HepG2 (cell line): ENCODE measurements around the gene RPL37A. TPM values are rescaled to one million over a fixed set of nuclear protein-coding genes. Genes with fewer than 3 reads are reported as not detected.

Experiments
- ATAC-seq: fragments of 200-7000 bp; cut with Tn5 transposase; 3 replicates; pipeline ENCODE4 v1.9.1; 2020; ENCODE audit warnings: mild to moderate bottlenecking, moderate library complexity
- BruUV-seq: library from RNA; stranded (reverse); fragments of 400-500 nt; replicated peaks from 2 replicates; lab custom pipeline; 2021; lab: Mats Ljungman, UMichigan
- CTCF ChIA-PET: fragments of 300-600 bp; formaldehyde crosslinking; extraction: SDS; loops from one replicate; lab custom pipeline; 2021; ENCODE audit warnings: low total read pairs, inconsistent platforms, low intra/inter-chr PET ratio; lab: Yijun Ruan, JAX
- POLR2A ChIA-PET: fragments of 350-600 bp; sonication (Branson Sonifier 250); formaldehyde crosslinking; loops from one replicate; lab custom pipeline; 2020; ENCODE audit warnings: antibody characterized with exemption, inconsistent platforms; lab: Yijun Ruan, JAX
- DNase-seq: peaks from one replicate; pipeline ENCODE4 v3.0.0-alpha.2; 2015; ENCODE audit warnings: low spot score
- FAIRE-seq: peaks from 3 replicates; lab custom pipeline; 2011; peaks lifted over from hg19 to GRCh38; lab: Jason Lieb, UNC
- H2AFZ ChIP-seq: one replicate; pipeline ENCODE4 v1.6.1; 2011; ENCODE audit warnings: low read length, inconsistent platforms
- H3K27ac ChIP-seq: fragments of 300-600 bp; 3 replicates; pipeline ENCODE4 v1.8.0; 2011; ENCODE audit warnings: mixed run types, mild to moderate bottlenecking, mixed read lengths, low read length, inconsistent platforms; ENCODE audit not compliant: insufficient read depth; ENCODE audit errors: extremely low read length
- H3K27me3 ChIP-seq, 2 experiments: fragments of 200-600 bp in 1 of 2; 2 replicates in 1 of 2; 3 replicates in 1 of 2; pipeline versions ENCODE4 v1.6.0 to v1.8.0; 2011; ENCODE audit warnings: low read length in 2 of 2, mild to moderate bottlenecking in 2 of 2, moderate library complexity in 2 of 2, inconsistent platforms in 1 of 2; ENCODE audit not compliant: insufficient read depth in 2 of 2, control insufficient read depth in 1 of 2
- H3K36me3 ChIP-seq, 2 experiments: fragments of 200-600 bp in 1 of 2; replicated peaks in 1 of 2; 2 replicates in 1 of 2; 3 replicates in 1 of 2; pipeline versions ENCODE4 v1.5.1 to v1.8.0; 2011; ENCODE audit warnings: low read length in 2 of 2, inconsistent platforms in 1 of 2; ENCODE audit not compliant: insufficient read depth in 2 of 2, control insufficient read depth in 1 of 2
- H3K4me1 ChIP-seq: 2 replicates; pipeline ENCODE4 v1.5.1; 2012; ENCODE audit warnings: low read length, inconsistent platforms; ENCODE audit not compliant: insufficient read depth
- H3K4me2 ChIP-seq: 2 replicates; pipeline ENCODE4 v1.6.0; 2011; ENCODE audit warnings: low read depth, low read length, inconsistent platforms
- H3K4me3 ChIP-seq, 3 experiments: fragments of 200-600 bp in 1 of 3; sonication (generic), shearing (Covaris generic) in 1 of 3; replicated peaks in 1 of 3; 2 replicates each; pipeline ENCODE4 v1.5.1; 2011 to 2016; ENCODE audit warnings: low read length in 3 of 3, inconsistent platforms in 2 of 3, low read depth in 2 of 3, mild to moderate bottlenecking in 2 of 3, control low read depth in 1 of 3, mixed read lengths in 1 of 3; ENCODE audit not compliant: insufficient read depth in 1 of 3
- H3K79me2 ChIP-seq: one replicate; pipeline ENCODE4 v1.6.1; 2011; ENCODE audit warnings: low read length, inconsistent platforms; ENCODE audit not compliant: insufficient read depth
- H3K9ac ChIP-seq: 2 replicates; pipeline ENCODE4 v1.6.0; 2011; ENCODE audit warnings: mild to moderate bottlenecking, low read depth, low read length, inconsistent platforms; ENCODE audit not compliant: insufficient read depth
- H3K9me3 ChIP-seq: 2 replicates; pipeline ENCODE4 v1.5.1; 2012; ENCODE audit warnings: mild to moderate bottlenecking, low read length
- H4K20me1 ChIP-seq: 2 replicates; pipeline ENCODE4 v1.6.0; 2011; ENCODE audit warnings: inconsistent platforms, mild to moderate bottlenecking, low read length, moderate library complexity; ENCODE audit not compliant: insufficient read depth
- AGO1 ChIP-seq: fragments of 200-400 bp; formaldehyde crosslinking; IDR thresholded peaks from 2 replicates; pipeline ENCODE4 v1.6.1; 2017; ENCODE audit warnings: mild to moderate bottlenecking, low read depth, low read length, moderate library complexity; ENCODE audit not compliant: poor library complexity, severe bottlenecking
- KDM6A ChIP-seq: IDR thresholded peaks from 2 replicates; pipeline ENCODE4 v1.6.1; 2016; ENCODE audit warnings: low read depth
- MED13 ChIP-seq: sonication (generic); formaldehyde crosslinking; IDR thresholded peaks from 2 replicates; pipeline ENCODE4 v1.5.0; 2020; ENCODE audit warnings: missing genetic modification reagents
- PRDM15 ChIP-seq: sonication (generic); formaldehyde crosslinking; IDR thresholded peaks from 2 replicates; pipeline ENCODE4 v1.4.0; 2020; ENCODE audit warnings: missing genetic modification reagents
- TRIM24 ChIP-seq: sonication (generic); formaldehyde crosslinking; IDR thresholded peaks from 2 replicates; pipeline ENCODE4 v1.8.0; 2022; ENCODE audit warnings: mild to moderate bottlenecking, missing genetic modification reagents
- ZBTB1 ChIP-seq: sonication (generic); formaldehyde crosslinking; IDR thresholded peaks from 2 replicates; pipeline ENCODE4 v1.4.0; 2020; ENCODE audit warnings: missing genetic modification reagents, borderline replicate concordance
- WGBS: methylation state at CpG from one replicate; pipeline ENCODE4 v1.1.6; 2017; ENCODE audit warnings: low lambda C conversion rate; 5-methylcytosine and 5-hydroxymethylcytosine counted together
- in situ Hi-C: cut with HindIII; loops from 2 replicates; pipeline ENCODE4 v1.10.0; 2017; ENCODE audit warnings: low pct_unique_long_range_greater_than_20kb; ENCODE audit not compliant: extremely low pct_ligation_motif_present
- intact Hi-C: fragments of 100-400 bp; cut with micrococcal nuclease; formaldehyde crosslinking; loops from one replicate; pipeline ENCODE4 v1.10.0; 2022; ENCODE audit not compliant: unreplicated experiment
- polyA plus RNA-seq, 8 experiments: library from polyadenylated mRNA; depleted of rRNA in 3 of 8; stranded (reverse) in 7 of 8; unstranded in 1 of 8; fragments of >200 nt; fragmentation: Illumina TruSeq in 4 of 8; extraction: Trizol in 4 of 8; gene quantifications; 2 replicates each; pipeline versions ENCODE4 v1.2.1 to v1.2.3, GENCODE V29; 2011 to 2016; ENCODE audit warnings: low read depth in 4 of 8, missing spikeins in 1 of 8, mixed read lengths in 1 of 8; ENCODE audit not compliant: insufficient read depth in 1 of 8
- total RNA-seq, 5 experiments: library from RNA; depleted of rRNA; stranded (reverse); fragments of >200 nt; fragmentation: Illumina TruSeq; extraction: Trizol; gene quantifications; 2 replicates each; pipeline ENCODE4 v1.2.3, GENCODE V29; 2016; ENCODE audit warnings: low read depth in 1 of 5

Gene RPL37A
- total and polyA plus RNA-seq, 2 of the 13 experiments (the other 11 are each of a cell fraction or from before 2014, with no cell fraction given): 6,902 to 7,910 TPM

- TF ChIP-seq PRDM15 (CRISPR knock-in tag) (no peak), MED13 (CRISPR knock-in tag) (no peak), KDM6A (CRISPR knock-in tag) (no peak), TRIM24 (no peak)
- TF ChIP-seq, all 625 proteins: peak for 0
These were observed 34.4 kb upstream of the RPL37A start (continued) for GRCh38 chr2:216464104-216464720.

- Histone ChIP-seq H3K4me1 (peaks cover 9% of the 10 kb centered on the region; the same call in 1 of the 2 replicates), H3K4me2 (no peak overlapping the region), H2AFZ (no peak overlapping the region), H3K9ac (no peak overlapping the region), H4K20me1 (no peaks in the 10 kb centered on the region), H3K79me2 (no peaks in the 10 kb centered on the region), H3K27ac (no peak overlapping the region), H3K36me3 (peaks cover 6 to 21% of the 10 kb centered on the region in 2 experiments; a peak in 4 of 5 replicates), H3K4me3 (no peak overlapping the region), H3K27me3 (no peaks in the 10 kb centered on the region), H3K9me3 (no peaks in the 10 kb centered on the region)
- DNase-seq: no peak
- 83% methylated on average over 5 of the region's 5 CpGs for WGBS
- intact Hi-C loops (no loop called here), in situ Hi-C loops (no loop called here)
- TF ChIP-seq ZBTB1 (no peak), AGO1 (no peak)
- BruUV-seq: no TSS peak
- ChIA-PET CTCF (no interaction called here), POLR2A (interaction anchor here (2.9 kb wide), 1 partner anchor 33 kb away, joined by 8 read pairs; the partner anchor contains the start of gene RPL37A)
- no peak for FAIRE-seq
- no peak for ATAC-seq
These were observed 33.0 kb upstream of the RPL37A start for GRCh38 chr2:216465579-216466195.
